RWPE2 (cell line): Measurements from ENCODE around the gene GLB1L3.

Source experiments
- ATAC-seq: fragments of 200-7000 bp; cut with Tn5 transposase; 3 replicates; pipeline ENCODE4 v1.9.1; 2021; ENCODE audit warnings: low read depth
- DNase-seq: peaks from one replicate; pipeline ENCODE4 v3.0.0-alpha.2; 2020; ENCODE audit warnings: low spot score
- H3K27ac ChIP-seq: fragments of 450-650 bp; 2 replicates; pipeline ENCODE4 v1.5.1; 2017; ENCODE audit warnings: mild to moderate bottlenecking; ENCODE audit not compliant: poor library complexity, severe bottlenecking
- H3K27me3 ChIP-seq: fragments of 250-450 bp; sonication (Bioruptor Pico); 2 replicates; pipeline ENCODE4 v1.5.1; 2021; ENCODE audit warnings: mild to moderate bottlenecking, moderate library complexity; ENCODE audit not compliant: insufficient read depth, poor library complexity, severe bottlenecking
- H3K36me3 ChIP-seq: fragments of 250-450 bp; sonication (Bioruptor Pico); 2 replicates; pipeline ENCODE4 v1.5.1; 2020; ENCODE audit warnings: low read depth, mild to moderate bottlenecking, moderate library complexity
- H3K4me1 ChIP-seq: fragments of 250-450 bp; sonication (Bioruptor Pico); 2 replicates; pipeline ENCODE4 v1.5.1; 2021; ENCODE audit warnings: mild to moderate bottlenecking, moderate library complexity; ENCODE audit not compliant: insufficient read depth, poor library complexity, severe bottlenecking
- H3K4me3 ChIP-seq: fragments of 250-450 bp; sonication (Bioruptor Pico); 2 replicates; pipeline ENCODE4 v1.5.1; 2021; ENCODE audit warnings: mild to moderate bottlenecking, moderate library complexity; ENCODE audit not compliant: severe bottlenecking
- H3K9me3 ChIP-seq: fragments of 250-450 bp; sonication (Bioruptor Pico); 2 replicates; pipeline ENCODE4 v1.5.1; 2021; ENCODE audit warnings: mild to moderate bottlenecking, moderate library complexity; ENCODE audit not compliant: severe bottlenecking
- CTCF ChIP-seq: fragments of 450-650 bp; IDR thresholded peaks from one replicate; pipeline ENCODE4 v1.5.1; 2017; ENCODE audit warnings: mild to moderate bottlenecking, moderate library complexity; ENCODE audit not compliant: poor library complexity, severe bottlenecking

GLB1L3 gene

GRCh38 chr11:134230339-134230738 is 45.8 kb upstream of the GLB1L3 start:
- Histone ChIP-seq H3K27ac (no peak overlapping the region), H3K27me3 (no peaks in the 10 kb centered on the region), H3K4me3 (no peak overlapping the region), H3K4me1 (no peaks in the 10 kb centered on the region), H3K9me3 (no peaks in the 10 kb centered on the region), H3K36me3 (peaks cover 3% of the 10 kb centered on the region)
- TF ChIP-seq CTCF: no peak
- DNase-seq (no peak), ATAC-seq (no peak)

- no peak for ATAC-seq
- no peaks in the 10 kb centered on the region for H3K4me1 ChIP-seq
- no peak for DNase-seq
- TF ChIP-seq CTCF: no peak
- H3K27me3 ChIP-seq: no peaks in the 10 kb centered on the region
- H3K36me3 ChIP-seq: peaks cover 19% of the 10 kb centered on the region; the same call in 1 of the 2 replicates
- no peak overlapping the region for H3K27ac ChIP-seq
- H3K9me3 ChIP-seq: no peaks in the 10 kb centered on the region
- no peak overlapping the region for H3K4me3 ChIP-seq
These were observed 44.1 kb upstream of the GLB1L3 start for GRCh38 chr11:134231958-134232659.

GRCh38 chr11:134233729-134234179 is 42.4 kb upstream of the GLB1L3 start:
- Histone ChIP-seq H3K27me3 (no peaks in the 10 kb centered on the region), H3K4me1 (no peaks in the 10 kb centered on the region), H3K36me3 (peaks cover 19% of the 10 kb centered on the region), H3K4me3 (no peak overlapping the region), H3K9me3 (no peaks in the 10 kb centered on the region), H3K27ac (no peak overlapping the region)
- DNase-seq (no peak), ATAC-seq (no peak)
- TF ChIP-seq CTCF: no peak

GRCh38 chr11:134235399-134235798 is 40.8 kb upstream of the GLB1L3 start:
- DNase-seq (no peak), ATAC-seq (no peak)
- TF ChIP-seq CTCF: no peak
- Histone ChIP-seq H3K9me3 (no peaks in the 10 kb centered on the region), H3K4me3 (no peak overlapping the region), H3K27me3 (no peaks in the 10 kb centered on the region), H3K36me3 (peaks cover 31% of the 10 kb centered on the region), H3K27ac (no peak overlapping the region), H3K4me1 (no peaks in the 10 kb centered on the region)

- Histone ChIP-seq H3K9me3 (no peaks in the 10 kb centered on the region), H3K4me3 (no peak overlapping the region), H3K36me3 (peaks cover 35% of the 10 kb centered on the region), H3K27ac (no peak overlapping the region), H3K4me1 (no peaks in the 10 kb centered on the region), H3K27me3 (no peaks in the 10 kb centered on the region)
- no peak for ATAC-seq
- no peak for DNase-seq
- no peak for TF ChIP-seq CTCF
These were observed 39.2 kb upstream of the GLB1L3 start for GRCh38 chr11:134236834-134237556.
